ENCODE data around the gene CD274. TPM values are rescaled to one million over a fixed set of nuclear protein-coding genes. Genes with fewer than 3 reads are reported as not detected.
"Not testable (repeated sequence)": the region's sequence is repeated elsewhere in the genome, so short reads cannot be mapped to it uniquely, and the experiment has no call there.

CD274 gene
- total RNA-seq, 1 experiment from 2014 or later, result 0.42 TPM

- TF ChIP-seq HMGA2 (CRISPR knock-in tag; IDR thresholded peaks at IDR 0.05) (no peak), RORB (CRISPR knock-in tag; IDR thresholded peaks at IDR 0.05) (no peak)
- TF ChIP-seq, protein P1, sequence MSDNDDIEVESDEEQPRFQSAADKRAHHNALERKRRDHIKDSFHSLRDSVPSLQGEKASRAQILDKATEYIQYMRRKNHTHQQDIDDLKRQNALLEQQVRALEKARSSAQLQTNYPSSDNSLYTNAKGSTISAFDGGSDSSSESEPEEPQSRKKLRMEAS (CRISPR knock-in tag; IDR thresholded peaks at IDR 0.05), result no peak
Observed at GRCh38 chr9:5430912-5431311, 19.4 kb upstream of the CD274 start (continued).

GRCh38 chr9:5432890-5433289 lies 17.5 kb upstream of the CD274 start:
- POLR2A ChIA-PET; H3K27ac Mint-ChIP-seq; H3K4me1 Mint-ChIP-seq; DNase-seq (ENCODE audit: low spot score); ATAC-seq; H3K4me3 Mint-ChIP-seq; H3K27me3 Mint-ChIP-seq (ENCODE audit: low read depth); CTCF ChIA-PET: not testable (repeated sequence)
- Mint-ChIP-seq H3K36me3 (peaks cover 53% of the 10 kb centered on the region), H3K9me3 (peaks cover 13% of the 10 kb centered on the region)

DNA sequence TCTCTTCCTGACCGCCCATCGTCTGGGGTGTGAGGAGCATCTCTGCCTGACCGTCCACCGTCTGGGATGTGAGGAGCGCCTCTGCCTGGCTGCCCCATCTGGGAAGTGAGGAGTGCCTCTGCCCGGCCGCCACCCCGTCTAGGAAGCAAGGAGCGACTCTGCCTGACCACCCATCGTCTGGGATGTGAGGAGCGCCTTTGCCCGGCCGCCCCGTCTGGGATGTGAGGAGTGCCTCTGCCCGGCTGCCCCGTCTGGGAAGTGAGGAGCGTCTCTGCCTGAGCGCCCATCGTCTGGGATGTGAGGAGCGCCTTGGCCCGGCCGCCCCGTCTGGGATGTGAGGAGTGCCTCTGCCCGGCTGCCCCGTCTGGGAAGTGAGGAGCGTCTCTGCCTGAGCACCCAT lies 17.0 kb upstream of the CD274 start:
- ATAC-seq; CTCF ChIA-PET; H3K27ac Mint-ChIP-seq; DNase-seq (ENCODE audit: low spot score); POLR2A ChIA-PET; H3K27me3 Mint-ChIP-seq (ENCODE audit: low read depth); H3K4me3 Mint-ChIP-seq: not testable (repeated sequence)
- H3K9me3 Mint-ChIP-seq, result peaks cover 13% of the 10 kb centered on the region
- H3K36me3 Mint-ChIP-seq, result peaks cover 53% of the 10 kb centered on the region
- H3K4me1 Mint-ChIP-seq, result peaks cover 14% of the 10 kb centered on the region

DNA sequence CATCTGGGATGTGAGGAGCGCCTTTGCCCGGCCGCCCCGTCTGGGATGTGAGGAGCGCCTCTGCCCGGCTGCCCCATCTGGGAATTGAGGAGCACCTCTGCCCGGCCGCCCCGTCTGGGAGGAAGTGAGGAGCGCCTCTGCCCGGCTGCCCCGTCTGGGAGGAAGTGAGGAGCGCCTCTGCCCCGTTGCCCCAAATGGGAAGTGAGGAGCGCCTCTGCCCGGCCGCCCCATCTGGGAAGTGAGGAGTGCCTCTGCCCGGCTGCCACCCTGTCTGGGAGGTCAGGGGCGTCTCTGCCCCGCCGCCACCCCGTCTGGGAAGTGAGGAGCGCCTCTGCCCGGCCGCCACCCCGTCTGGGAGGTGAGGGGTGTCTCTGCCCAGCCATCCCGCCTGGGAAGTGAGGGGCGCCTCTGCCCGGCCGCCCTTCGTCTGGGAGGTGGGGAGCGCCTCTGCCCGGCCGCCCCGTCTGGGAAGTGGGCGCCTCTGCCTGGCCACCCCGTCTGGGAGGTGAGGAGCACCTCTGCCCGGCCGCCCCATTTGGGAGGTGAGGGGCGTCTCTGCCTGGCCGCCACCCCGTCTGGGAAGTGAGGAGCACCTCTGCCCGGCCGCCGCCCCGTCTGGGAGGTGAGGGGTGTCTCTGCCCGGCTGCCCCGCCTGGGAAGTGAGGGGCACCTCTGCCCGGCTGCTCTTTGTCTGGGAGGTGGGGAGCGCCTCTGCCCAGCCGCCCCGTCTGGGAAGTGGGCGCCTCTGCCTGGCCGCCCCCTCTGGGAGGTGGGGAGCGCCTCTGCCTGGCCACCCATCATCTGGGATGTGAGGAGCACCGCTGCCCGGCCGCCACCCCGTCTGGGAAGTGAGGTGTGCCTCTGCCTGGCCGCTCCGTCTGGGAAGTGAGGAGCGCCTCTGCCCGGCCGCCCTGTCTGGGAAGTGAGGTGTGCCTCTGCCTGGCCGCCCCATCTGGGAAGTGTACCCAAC lies 16.2 kb upstream of the CD274 start:
- CTCF ChIA-PET; H3K4me3 Mint-ChIP-seq; POLR2A ChIA-PET; DNase-seq (ENCODE audit: low spot score); H3K27ac Mint-ChIP-seq; ATAC-seq; H3K27me3 Mint-ChIP-seq (ENCODE audit: low read depth): not testable (repeated sequence)
- peaks cover 53% of the 10 kb centered on the region for H3K36me3 Mint-ChIP-seq
- H3K4me1 Mint-ChIP-seq, result peaks cover 20% of the 10 kb centered on the region
- H3K9me3 Mint-ChIP-seq, result peaks cover 13% of the 10 kb centered on the region

DNA sequence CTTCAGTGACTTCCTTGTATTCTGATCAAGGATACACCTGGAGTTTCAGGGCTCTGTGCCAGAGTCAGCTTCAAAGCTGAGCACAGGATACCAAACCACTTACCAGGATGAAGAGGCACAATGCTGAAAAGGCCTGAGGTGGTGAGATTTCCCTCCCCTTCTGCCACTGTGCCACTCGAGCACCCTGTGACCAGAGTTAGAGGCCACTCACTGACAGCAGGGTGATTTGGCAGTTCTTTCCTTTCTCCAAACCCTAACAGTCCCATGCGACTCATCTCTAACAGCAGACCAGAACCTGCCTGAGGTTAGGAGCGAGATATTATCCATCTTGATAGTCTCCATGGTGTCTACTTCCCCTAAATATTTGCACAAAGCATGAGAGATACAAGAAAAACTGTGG lies 14.4 kb upstream of the CD274 start:
- ChIA-PET CTCF (no interaction called here), POLR2A (no interaction called here)
- peaks cover 46% of the 10 kb centered on the region for H3K36me3 Mint-ChIP-seq
- ATAC-seq (no peak), DNase-seq (ENCODE audit: low spot score) (no peak)
- no peaks in the 10 kb centered on the region for H3K27me3 Mint-ChIP-seq (ENCODE audit: low read depth)
- H3K4me3 Mint-ChIP-seq, result peak overlapping the region; percentile 95
- H3K9me3 Mint-ChIP-seq, result peaks cover 17% of the 10 kb centered on the region
- H3K4me1 Mint-ChIP-seq, result peaks cover 24% of the 10 kb centered on the region
- H3K27ac Mint-ChIP-seq, result no peak overlapping the region
- TF ChIP-seq ATF1 (CRISPR knock-in tag; IDR thresholded peaks at IDR 0.05) (no peak), JAZF1 (CRISPR knock-in tag; IDR thresholded peaks at IDR 0.05) (no peak), ZNF263 (CRISPR knock-in tag; IDR thresholded peaks at IDR 0.05; ENCODE audit: low read depth) (no peak), OVOL2 (CRISPR knock-in tag; IDR thresholded peaks at IDR 0.05; ENCODE audit: borderline replicate concordance) (no peak), ZNF138 (CRISPR knock-in tag; conservative IDR thresholded peaks at IDR 0.05) (no peak), MYBL2 (CRISPR knock-in tag; IDR thresholded peaks at IDR 0.05) (no peak), ZNF232 (CRISPR knock-in tag; IDR thresholded peaks at IDR 0.05) (no peak), ELF4 (CRISPR knock-in tag; IDR thresholded peaks at IDR 0.05; ENCODE audit: low read depth) (no peak), ZNF317 (CRISPR knock-in tag; IDR thresholded peaks at IDR 0.05; ENCODE audit: borderline replicate concordance, low read depth) (no peak), ZNF512 (CRISPR knock-in tag; IDR thresholded peaks at IDR 0.05; ENCODE audit: borderline replicate concordance) (no peak), GTF2I (CRISPR knock-in tag; conservative IDR thresholded peaks at IDR 0.05) (no peak), TP53 (CRISPR knock-in tag; IDR thresholded peaks at IDR 0.05) (no peak), ATF2 (CRISPR knock-in tag; IDR thresholded peaks at IDR 0.05; ENCODE audit: borderline replicate concordance, low read depth) (no peak), GABPB1 (CRISPR knock-in tag; IDR thresholded peaks at IDR 0.05) (no peak), SOX15 (CRISPR knock-in tag; IDR thresholded peaks at IDR 0.05) (no peak)
- TF ChIP-seq, protein P2, sequence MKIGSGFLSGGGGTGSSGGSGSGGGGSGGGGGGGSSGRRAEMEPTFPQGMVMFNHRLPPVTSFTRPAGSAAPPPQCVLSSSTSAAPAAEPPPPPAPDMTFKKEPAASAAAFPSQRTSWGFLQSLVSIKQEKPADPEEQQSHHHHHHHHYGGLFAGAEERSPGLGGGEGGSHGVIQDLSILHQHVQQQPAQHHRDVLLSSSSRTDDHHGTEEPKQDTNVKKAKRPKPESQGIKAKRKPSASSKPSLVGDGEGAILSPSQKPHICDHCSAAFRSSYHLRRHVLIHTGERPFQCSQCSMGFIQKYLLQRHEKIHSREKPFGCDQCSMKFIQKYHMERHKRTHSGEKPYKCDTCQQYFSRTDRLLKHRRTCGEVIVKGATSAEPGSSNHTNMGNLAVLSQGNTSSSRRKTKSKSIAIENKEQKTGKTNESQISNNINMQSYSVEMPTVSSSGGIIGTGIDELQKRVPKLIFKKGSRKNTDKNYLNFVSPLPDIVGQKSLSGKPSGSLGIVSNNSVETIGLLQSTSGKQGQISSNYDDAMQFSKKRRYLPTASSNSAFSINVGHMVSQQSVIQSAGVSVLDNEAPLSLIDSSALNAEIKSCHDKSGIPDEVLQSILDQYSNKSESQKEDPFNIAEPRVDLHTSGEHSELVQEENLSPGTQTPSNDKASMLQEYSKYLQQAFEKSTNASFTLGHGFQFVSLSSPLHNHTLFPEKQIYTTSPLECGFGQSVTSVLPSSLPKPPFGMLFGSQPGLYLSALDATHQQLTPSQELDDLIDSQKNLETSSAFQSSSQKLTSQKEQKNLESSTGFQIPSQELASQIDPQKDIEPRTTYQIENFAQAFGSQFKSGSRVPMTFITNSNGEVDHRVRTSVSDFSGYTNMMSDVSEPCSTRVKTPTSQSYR (CRISPR knock-in tag; IDR thresholded peaks at IDR 0.05), result no peak

Data from WTC11 (cell line).